NCI-H2081 treated with DMSO at 0.1 percent for 48 hours (cell line): ENCODE results near the gene TRIM24.
"Not testable (repeated sequence)": the region's sequence is repeated elsewhere in the genome, so short reads cannot be mapped to it uniquely, and the experiment has no call there.

Source experiments
- DNase-seq: peaks from one replicate; lab custom pipeline; 2025; lab: John Stamatoyannopoulos, UW

Gene TRIM24

DNA sequence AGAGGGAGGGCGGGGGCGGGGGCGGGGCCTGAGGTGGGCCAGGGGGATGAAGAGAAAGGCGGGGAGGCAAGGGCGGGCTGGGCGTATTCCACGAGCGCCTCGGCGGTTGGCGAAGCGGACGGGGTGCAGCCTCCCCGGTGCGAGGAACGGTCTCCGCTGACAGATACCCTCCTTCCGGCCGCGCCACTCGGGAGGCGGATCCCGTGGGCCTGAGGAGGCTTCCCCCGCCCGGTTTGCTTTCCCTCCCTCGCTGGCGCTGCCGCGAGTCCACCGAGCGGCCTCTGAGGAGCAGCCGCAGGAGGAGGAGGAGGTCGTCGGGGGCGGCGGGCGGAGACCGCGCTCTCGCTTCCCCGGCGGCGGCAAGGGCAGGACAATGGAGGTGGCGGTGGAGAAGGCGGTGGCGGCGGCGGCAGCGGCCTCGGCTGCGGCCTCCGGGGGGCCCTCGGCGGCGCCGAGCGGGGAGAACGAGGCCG lies at the start of gene TRIM24:
Gene TRIM24, plus strand, starts transcription at position 84 of the 473 bp plus-strand sequence. Its CDS starts 290 bp downstream, at position 374.
- no peak for DNase-seq

DNA sequence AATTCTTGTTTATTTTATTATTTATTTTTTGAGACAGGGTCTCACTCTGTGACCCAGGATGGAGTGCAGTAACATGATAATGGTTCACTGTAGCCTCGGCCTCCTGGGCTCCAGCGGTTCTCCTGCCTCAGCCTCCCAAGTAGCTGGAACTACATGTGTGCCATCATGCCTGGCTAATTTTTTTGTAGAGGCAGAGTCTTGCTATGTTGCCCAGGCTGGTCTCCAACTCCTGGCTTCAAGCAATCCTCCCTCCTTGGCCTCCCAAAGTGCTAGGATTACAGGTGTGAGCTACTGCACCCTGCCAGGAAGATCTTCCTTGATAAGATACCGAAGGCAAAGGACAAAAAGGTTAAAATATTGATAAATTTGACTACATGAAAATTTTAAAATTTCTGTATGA lies 48.0 kb upstream of the TRIM24 start:
- DNase-seq = not testable (repeated sequence)

DNA sequence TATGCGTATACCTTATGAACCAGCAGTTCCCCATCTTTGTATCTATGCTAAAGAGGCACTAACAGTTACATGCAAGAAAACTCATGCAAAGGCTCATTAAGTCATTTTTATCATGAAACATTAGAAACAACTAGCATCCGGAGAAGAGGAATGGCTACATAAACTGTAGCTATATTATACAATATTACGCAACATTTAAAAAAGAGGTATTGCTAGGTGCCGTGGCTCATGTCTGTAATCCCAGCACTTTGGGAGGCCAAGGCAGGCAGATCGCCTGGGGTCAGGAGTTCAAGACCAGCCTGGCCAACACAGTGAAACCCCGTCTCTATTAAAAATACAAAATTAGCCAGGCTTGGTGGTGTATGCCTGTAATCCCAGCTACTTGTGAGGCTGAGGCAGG lies 47.1 kb upstream of the TRIM24 start:
- DNase-seq = not testable (repeated sequence)

DNA sequence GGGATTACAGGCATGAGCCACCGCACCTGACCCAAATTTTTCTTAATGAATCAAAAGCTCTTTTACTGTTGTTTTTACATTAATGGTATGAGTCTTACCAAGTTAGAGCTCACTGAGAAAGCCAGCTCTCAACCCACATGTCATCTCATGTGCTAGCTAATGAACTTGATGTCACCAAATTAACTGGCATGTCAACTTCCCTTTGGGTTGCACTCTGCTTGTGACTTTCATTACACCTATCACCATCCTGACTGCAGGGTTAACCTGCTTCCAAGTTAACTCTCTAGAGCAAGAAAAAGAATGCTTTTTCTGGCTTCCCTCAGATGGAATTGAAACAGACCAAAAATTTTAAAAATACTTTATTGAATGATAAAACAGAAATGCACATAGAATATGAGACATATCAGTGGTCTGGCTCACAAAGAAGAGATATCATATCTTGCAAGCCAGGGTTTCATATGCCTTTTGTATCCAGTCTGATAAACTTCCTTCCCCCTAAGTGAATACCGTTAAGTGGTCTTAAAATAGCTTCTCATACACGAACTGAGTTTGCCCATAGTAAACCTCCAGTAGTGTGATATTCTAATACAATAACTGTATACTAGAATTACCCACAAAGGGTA lies 42.9 kb upstream of the TRIM24 start:
- DNase-seq = no peak

DNA sequence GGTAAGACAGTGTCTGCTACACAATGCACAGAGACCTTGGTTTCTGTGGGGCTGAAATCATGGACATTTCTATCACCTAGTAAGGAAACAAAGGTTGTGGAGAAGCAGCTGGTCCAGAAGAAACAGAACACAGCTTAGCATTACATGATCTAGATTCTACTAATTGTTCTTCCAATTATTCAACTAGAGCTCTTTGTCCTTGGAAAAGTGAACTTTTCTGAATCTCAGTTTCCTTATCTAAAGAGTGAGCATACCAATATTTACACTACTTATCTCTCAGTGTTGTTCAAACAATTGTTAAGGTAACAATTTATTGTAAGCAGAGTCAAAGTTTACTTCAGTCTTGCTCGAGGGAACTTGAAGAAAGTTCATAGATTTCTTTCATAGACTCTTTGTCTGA lies 42.3 kb upstream of the TRIM24 start:
- no peak for DNase-seq

DNA sequence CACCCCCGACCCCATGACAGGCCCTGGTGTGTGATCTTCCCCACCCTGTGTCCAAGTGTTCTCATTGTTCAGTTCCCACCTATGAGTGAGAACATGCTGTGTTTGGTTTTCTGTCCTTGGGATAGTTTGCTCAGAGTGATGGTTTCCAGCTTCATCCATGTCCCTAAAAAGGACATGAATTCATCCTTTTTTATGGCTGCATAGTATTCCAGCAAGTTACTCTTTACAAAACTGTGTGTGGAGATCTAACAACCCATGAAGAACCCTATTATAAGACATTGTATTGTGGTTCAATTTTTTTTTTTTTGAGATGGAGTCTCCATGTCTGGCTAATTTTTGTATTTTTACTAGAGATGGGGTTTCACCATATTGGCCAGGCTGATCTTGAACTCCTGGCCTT lies 41.7 kb upstream of the TRIM24 start:
- DNase-seq = not testable (repeated sequence)

DNA sequence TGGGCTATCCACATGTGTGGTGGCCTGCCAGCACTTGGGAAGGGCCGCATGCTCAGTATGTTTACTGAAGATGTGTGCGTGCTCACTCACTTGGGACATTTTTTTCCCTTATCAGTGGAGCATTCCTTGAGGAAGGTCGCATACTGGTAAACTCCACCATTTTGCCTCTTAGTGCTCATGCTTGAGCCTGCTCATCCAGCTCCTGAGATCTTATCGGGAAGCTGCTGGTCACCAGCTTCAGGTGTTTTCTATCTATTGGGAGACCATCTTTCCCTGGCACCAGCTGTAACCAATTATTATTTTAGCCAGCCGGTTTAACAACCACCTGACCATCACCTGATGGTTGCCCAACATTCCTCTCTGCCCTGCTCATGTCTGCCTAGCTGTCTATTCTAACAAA lies 35.0 kb upstream of the TRIM24 start:
- DNase-seq = no peak

DNA sequence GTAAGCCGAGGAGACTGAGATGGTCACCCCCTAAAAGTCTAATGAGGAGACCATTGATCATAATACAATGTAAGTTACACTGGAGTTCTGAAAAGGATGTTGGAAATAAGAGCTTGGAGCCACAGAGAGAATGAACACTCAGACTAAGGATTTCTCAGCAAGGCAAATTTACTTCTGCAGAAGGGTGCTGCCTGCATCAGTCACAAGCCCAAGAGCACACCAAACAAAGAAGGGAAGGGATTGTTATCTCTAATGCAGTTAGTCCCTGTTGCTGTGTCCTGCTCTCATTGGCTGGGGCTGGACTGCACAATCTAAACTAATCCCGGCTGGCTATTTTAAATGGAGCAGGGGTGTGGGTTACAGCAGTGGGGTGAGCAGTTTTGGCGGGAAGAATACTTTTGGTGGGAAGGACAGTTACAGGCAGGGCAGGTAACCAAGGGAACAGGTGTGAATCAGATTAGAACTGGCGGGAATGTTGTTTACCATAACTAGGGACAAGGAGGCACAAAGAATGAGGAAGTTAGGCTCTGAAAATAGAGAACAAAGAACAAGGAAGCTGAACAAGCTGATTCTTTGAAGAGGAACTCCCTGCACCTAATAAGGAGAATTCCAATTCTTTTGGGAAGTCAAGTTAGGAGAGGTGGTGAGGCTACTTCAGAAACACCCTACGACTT lies 30.3 kb upstream of the TRIM24 start:
- DNase-seq = no peak

DNA sequence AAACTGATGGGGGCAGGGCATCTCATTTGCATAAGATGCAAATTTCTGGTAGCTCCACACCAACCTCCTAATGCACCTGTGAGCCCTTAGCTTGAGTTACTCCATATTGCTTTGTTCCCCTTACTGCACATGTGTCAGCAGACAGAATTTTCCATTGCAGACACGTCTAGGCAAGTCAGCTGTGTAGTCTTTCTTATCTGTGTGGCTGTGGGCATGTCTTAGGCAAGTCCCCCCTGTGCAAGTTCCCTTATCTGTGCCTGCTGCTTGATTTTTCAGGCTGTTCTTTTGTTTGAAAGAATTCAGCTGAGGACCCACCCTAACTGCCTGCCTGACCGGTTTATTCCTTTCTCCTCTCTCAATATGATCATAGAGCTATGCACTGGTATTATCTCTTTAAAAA lies 28.5 kb upstream of the TRIM24 start:
- no peak for DNase-seq

DNA sequence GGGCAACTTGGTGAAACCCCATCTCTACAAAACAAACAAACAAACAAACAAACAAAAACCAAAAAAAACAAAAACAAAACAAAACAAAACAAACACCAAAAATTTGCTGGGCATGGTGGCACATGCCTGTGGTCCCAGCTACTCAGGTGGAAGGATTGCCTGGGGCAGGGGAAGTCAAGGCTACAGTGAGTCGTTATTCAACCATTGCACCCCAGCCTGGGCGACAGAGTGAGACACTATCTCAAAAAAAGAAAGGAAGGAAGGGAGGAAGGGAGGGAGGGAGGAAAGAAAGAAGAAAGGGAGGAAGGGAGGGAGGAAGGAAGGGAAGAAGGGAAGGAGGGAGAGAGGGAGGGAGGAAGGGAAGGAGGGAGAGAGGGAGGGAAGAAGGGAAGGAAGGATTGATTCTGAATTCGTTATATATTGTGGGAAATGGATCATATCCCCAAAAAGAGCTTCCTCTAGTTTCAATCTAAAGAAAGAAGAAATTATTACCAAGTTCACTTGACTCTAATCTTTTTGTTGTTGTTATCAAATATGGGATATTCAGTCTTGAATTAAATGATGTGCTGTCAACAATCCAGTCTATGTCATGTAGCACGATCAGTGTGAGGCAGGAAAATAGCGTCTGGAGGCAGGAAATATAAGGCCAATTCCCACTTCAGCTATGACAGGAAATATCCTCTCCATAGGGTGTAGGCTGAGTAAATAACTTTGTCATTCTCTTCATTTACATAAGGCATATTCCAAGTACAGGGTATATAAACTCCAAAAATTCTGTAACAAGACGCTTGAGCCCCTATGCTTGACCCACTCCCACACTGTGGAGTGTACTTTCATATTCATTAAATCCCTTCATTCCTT lies 26.2 kb upstream of the TRIM24 start:
- no peak for DNase-seq

DNA sequence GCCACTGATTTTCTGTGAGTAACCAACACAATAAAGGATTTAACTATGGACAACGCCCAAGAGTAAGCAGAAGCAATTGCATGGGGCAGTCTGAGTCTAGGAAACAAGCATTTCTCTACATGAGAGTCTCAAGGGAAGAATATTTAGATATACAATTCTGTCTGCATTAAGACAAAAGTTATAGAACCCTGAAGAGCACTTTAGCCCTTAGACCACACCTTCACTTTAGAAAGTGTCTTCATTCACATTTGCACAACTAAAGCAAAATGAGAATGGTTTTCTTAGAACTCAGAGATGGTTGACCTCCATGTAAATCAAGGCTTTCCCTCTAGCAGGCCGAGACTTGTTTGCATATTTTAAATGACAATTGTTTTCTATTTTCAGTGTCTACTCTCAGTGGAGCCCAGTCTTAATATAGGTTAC lies 25.5 kb upstream of the TRIM24 start:
- DNase-seq = no peak

DNA sequence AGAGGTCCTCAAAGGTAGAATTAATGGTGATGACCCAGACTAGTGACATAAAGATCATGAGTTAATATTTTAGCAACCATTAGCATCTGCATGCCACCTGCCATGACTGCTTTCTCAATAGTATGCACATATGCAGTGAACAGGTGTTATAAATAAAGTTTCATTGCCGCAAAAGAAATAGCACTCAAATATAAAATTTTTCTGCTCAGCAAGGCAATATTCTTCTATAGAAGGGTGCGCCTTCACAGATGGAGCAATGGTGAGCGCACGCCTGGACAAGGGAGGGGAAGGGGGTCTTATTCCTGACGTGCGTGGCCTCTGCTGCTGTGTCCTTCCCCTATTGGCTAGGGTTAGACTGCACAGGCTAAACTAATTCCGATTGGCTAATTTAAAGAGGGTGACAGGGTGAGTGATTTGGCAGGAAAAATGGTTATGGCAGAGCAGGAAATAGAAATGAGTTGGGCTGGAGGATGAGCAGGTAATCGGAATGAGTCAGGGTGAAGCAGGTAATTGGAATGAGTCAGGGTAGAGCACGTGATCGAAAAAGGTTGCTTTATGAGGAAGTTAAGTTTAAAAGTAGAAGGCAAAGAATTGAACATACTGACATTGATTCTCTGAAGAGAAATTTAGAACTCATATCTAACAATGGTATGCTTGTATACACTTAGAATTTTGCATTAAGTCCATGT lies 24.7 kb upstream of the TRIM24 start:
- DNase-seq = no peak

DNA sequence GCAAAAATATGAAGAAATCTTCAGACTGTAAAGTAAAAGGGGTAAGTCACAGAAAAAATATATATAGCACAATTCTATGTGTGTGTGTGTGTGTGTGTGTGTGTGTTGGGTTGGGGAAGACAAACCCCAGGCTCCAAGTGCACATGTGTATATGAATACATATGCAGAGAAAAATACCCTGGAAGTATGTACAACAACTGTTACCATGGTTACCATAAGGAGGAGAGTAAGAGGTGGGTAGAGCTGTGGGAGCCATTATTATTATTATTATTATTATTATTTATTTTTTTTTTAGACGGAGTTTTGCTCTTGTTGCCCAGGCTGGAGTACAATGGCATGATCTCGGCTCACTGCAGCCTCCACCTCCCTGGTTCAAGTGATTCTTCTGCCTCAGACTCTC lies 23.7 kb upstream of the TRIM24 start:
- no peak for DNase-seq

DNA sequence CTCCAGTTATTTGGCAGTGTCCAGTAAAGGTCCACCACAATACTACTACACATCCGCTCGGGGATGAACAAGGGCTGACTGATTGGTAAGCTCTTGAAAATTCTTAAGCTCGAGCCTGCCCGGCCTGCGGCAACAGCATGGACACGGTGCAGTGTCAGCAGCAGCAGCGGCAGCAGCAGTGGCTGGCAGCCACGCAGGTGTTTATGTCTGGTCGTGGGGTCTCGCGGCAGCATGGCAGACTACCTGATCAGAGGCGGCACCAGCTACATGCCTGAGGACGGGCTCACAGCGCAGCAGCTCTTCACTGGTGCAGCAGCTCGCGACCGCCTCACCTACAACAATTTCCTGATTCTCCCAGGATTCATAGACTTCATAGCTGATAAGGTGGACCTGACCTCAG lies 19.6 kb upstream of the TRIM24 start:
- DNase-seq = no peak

DNA sequence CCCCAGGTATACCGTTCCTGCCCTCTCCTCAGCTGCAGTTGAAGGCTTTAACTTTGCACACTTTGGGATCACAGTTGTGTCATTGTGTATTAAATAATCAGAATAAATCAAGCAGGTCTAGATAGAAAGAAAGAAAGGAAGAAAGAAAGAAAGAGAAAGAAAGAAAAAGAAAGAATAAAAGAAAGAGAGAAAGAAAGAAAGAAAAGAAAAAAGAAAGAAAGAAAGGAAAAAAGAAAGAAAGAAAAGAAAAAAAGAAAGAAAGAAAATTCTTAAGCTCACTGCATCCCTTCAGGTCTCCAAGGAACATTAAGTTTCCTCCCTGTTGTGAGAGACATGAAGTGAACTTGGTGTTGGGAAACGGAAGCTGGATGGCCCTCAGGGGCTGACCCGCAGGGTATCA lies 17.2 kb upstream of the TRIM24 start:
- DNase-seq = no peak

DNA sequence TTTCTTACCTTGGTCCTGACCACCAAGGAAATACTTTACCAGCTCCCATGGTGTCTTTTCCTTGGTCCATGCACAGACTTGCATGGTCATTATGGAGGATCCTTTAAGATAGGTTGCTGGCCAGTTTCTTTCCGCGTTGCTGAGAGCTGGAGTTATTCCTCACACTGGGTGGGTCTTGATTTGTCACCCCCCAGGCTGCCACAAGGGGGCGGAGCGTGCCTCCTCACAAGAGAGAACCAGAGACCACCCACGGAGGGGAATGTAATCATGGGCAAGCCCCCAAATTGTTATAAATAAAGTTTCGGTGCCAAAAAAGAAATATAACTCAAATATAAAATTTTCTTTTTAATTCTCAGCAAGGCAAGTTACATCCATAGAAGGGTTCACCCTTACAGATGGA lies 10.5 kb upstream of the TRIM24 start:
- DNase-seq = no peak

DNA sequence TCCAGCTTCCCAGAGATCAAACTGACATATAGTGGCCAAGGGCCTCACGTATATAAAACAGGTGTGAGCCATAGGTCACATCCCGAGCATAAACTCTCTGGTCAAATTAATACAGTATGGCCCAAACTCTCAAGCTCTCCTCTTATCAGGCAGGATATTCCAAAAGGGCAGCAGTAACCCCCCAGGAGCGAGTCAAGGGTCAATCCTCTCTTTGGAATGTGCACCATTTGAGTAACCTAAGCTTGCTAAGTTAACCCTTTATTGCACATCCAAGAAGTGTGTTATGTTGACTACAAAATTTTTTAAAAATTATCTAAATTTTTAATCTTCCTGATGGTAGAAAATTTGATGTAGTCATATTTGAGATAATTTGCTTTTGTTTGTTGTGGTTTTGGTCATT lies 4.5 kb upstream of the TRIM24 start:
- no peak for DNase-seq

DNA sequence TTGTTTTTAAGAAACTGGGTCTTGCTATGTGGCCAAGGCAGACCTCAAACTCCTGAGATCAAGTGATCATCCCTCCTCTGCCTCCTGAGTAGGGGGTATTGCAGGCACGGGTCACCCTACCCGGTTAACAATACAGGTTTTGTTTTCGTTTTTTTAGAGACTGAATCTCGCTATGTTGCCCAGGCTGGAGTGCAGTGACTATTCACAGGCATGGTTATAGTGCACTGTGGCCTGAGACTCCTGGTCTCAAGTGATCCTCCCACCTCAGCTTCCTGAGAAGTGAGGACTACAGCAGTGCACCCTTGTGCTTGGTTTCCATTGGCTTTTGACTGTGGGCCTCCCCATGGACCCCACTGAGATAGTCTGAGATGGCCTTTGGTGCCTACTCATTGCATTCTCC lies 3.8 kb upstream of the TRIM24 start:
- no peak for DNase-seq

DNA sequence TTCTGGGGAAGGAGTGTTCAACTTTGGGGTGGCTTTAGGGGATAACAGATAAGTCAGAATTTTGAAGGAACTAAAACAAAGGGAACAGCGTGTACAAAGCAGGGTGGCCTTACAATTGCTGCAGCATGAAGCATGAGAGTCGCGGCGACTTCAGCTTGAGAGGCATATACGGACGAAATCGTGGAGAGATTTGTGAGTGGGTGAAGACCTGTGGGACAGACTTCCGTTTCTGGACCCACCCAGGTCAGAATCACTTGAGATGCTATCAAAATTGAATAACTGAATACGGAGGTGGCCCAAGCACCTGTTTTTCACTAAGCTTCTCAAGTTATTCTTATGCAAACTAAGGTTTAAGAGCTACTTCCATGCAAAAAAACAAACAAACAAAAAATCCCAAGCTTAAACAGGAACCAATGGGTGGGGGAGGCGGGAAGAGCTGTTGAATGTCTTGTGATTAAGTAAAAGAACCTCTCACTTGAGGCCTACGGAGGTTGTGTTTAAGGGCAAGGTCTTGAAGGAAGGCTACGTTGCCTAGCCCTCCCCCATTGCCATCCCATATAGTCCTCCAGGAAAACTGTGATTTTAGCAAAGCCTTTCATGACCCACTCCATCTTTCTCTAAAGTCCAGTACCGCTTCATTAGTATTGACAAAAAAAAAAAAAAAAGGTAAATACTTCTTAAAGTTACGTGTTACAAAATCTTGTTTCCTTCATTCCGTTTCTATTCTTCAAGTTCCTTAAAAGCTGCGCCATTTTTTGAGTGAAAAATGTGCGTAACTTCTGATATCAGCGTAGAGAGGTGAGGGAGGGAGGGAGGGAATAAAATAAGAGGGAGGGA lies 1.3 kb upstream of the TRIM24 start:
- DNase-seq = no peak

DNA sequence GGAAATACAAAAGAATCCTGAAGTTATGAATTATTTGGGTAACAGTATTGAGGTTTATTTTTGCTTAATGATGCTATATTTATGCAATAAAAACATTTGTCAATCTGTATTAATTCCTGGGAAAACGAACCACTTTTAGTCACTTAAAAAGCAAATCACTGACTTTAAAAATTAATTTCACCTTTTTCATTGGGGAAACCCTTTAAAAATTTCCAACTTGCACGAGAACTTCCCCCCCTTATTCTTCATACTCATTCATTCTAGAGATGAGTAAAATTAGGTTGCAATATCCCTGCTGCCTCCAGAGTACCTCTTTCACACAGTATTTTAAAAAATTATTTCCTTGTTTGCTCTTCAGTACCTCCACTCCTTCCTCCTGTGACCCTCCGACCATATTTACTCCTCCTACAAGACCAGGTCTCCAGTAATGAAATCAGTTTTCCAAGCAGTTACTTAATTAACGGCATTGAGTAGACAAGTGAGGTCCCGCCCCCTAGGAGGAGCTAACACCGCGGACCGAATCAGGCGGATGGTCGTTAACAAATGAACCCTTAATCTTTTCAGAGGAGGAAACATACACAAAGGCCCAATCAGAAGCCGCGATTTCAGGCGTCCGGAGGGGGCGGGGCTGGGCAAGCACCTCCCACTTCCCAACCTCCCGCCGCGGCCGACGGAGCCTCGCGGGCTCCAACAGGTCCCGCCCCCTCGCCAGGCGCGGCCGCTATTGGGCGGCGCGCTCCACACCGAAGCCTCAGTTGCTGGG lies 465 bp upstream of the TRIM24 start:
- DNase-seq = peak; percentile 98
